Stimulated activated naive CD8-positive, alpha-beta T cell treated with anti-CD3 and anti-CD28 coated beads, Interleukin-15, Interleukin-2, amounts not matched to agents 100 ng/mL and 50 ng/mL, for 24 hours (primary cell): Measurements from ENCODE around the gene KIF12.

ENCODE experiments used
- H3K27ac Mint-ChIP-seq: one replicate; pipeline ENCODE4 v1.8.0; 2021; ENCODE audit warnings: mild to moderate bottlenecking, mixed read lengths
- H3K27me3 Mint-ChIP-seq: one replicate; pipeline ENCODE4 v1.8.0; 2021; ENCODE audit warnings: mixed read lengths
- H3K36me3 Mint-ChIP-seq: one replicate; pipeline ENCODE4 v1.8.0; 2021; ENCODE audit warnings: low read depth, mixed read lengths
- H3K4me1 Mint-ChIP-seq: one replicate; pipeline ENCODE4 v1.8.0; 2021; ENCODE audit warnings: low read depth, mixed read lengths
- H3K4me3 Mint-ChIP-seq: one replicate; pipeline ENCODE4 v1.8.0; 2021; ENCODE audit warnings: mild to moderate bottlenecking, mixed read lengths
- H3K9me3 Mint-ChIP-seq: one replicate; pipeline ENCODE4 v1.8.0; 2021; ENCODE audit warnings: mixed read lengths

Gene KIF12

GRCh38 chr9:114098021-114098935 lies 814 bp downstream of the KIF12 start:
- peaks cover 50% of the 10 kb centered on the region for H3K27me3 Mint-ChIP-seq
- H3K9me3 Mint-ChIP-seq = peaks cover 7% of the 10 kb centered on the region
- no peak overlapping the region for H3K4me3 Mint-ChIP-seq
- no peaks in the 10 kb centered on the region for H3K36me3 Mint-ChIP-seq
- H3K4me1 Mint-ChIP-seq = peaks cover 11% of the 10 kb centered on the region
- no peak overlapping the region for H3K27ac Mint-ChIP-seq

DNA sequence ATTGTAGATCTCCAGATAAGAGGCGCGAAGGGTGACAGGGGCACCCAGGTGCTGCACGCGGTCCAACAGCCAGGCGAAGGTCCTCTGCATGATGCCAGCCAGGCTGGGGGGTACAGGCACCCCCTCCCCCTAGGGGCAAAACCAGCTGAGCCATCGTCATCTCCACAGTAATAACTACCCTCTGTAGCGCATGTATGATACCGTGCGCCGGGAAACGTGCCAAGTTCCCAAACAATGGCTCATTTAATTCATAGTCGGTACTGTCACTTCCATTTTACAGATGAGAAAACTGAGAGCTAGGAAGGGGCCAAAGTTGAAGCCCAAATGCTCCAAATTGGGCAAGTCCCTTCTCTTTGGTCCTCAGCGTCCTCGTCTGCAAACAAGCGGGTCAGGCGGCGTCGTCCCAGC lies 1.5 kb downstream of the KIF12 start:
- Mint-ChIP-seq H3K27ac (no peak overlapping the region), H3K4me1 (peaks cover 11% of the 10 kb centered on the region), H3K27me3 (peaks cover 46% of the 10 kb centered on the region), H3K9me3 (peaks cover 7% of the 10 kb centered on the region), H3K36me3 (no peaks in the 10 kb centered on the region), H3K4me3 (peak overlapping the region; percentile 62)

DNA sequence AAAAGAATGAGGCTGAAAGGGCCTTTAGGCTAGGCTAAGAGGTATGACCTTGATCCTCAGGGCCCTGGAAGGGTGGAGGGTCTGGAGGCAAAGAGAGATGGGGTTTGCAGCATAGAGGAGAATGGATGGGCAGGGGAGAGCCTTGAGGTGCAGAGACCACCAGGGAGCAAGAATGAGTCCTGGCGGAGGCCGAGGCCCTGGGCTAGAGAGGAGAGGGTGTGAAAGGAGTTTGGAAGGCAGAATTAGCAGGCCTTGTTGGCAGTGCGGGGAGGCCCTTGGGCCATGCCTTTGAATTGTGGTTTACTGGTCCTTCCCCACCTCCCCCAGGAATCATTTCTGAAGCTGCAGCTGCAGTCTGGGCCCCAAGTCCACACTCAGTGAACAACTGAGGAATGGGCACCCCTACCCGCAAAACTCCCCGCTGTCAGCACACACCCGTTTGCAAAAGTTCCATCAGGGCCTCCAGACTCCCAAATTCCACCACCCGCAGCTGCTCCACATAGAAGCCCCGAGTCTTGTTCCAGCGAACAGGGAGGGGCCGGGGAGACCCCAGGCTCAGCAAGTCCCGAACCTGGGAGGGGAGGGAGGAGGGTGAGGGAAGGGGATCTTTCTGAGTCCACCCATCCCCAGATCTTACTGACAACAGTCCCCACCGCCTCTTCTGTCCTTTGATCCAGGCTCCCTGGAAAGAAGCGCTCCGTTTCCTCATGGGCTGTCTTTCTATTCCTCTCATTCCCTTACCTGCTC lies 2.1 kb downstream of the KIF12 start:
- no peak overlapping the region for H3K27ac Mint-ChIP-seq
- no peak overlapping the region for H3K4me3 Mint-ChIP-seq
- peaks cover 7% of the 10 kb centered on the region for H3K9me3 Mint-ChIP-seq
- H3K4me1 Mint-ChIP-seq = peaks cover 11% of the 10 kb centered on the region
- no peaks in the 10 kb centered on the region for H3K36me3 Mint-ChIP-seq
- peaks cover 43% of the 10 kb centered on the region for H3K27me3 Mint-ChIP-seq

GRCh38 chr9:114096041-114096511 lies 3.0 kb downstream of the KIF12 start:
- H3K27ac Mint-ChIP-seq = no peak overlapping the region
- no peak overlapping the region for H3K4me3 Mint-ChIP-seq
- peaks cover 38% of the 10 kb centered on the region for H3K27me3 Mint-ChIP-seq
- no peaks in the 10 kb centered on the region for H3K36me3 Mint-ChIP-seq
- peaks cover 11% of the 10 kb centered on the region for H3K4me1 Mint-ChIP-seq
- H3K9me3 Mint-ChIP-seq = no peaks in the 10 kb centered on the region

GRCh38 chr9:114094971-114095370 lies 4.1 kb downstream of the KIF12 start:
- H3K36me3 Mint-ChIP-seq = no peaks in the 10 kb centered on the region
- H3K9me3 Mint-ChIP-seq = no peaks in the 10 kb centered on the region
- no peak overlapping the region for H3K4me3 Mint-ChIP-seq
- H3K4me1 Mint-ChIP-seq = peaks cover 11% of the 10 kb centered on the region
- no peak overlapping the region for H3K27ac Mint-ChIP-seq
- H3K27me3 Mint-ChIP-seq = peaks cover 33% of the 10 kb centered on the region

DNA sequence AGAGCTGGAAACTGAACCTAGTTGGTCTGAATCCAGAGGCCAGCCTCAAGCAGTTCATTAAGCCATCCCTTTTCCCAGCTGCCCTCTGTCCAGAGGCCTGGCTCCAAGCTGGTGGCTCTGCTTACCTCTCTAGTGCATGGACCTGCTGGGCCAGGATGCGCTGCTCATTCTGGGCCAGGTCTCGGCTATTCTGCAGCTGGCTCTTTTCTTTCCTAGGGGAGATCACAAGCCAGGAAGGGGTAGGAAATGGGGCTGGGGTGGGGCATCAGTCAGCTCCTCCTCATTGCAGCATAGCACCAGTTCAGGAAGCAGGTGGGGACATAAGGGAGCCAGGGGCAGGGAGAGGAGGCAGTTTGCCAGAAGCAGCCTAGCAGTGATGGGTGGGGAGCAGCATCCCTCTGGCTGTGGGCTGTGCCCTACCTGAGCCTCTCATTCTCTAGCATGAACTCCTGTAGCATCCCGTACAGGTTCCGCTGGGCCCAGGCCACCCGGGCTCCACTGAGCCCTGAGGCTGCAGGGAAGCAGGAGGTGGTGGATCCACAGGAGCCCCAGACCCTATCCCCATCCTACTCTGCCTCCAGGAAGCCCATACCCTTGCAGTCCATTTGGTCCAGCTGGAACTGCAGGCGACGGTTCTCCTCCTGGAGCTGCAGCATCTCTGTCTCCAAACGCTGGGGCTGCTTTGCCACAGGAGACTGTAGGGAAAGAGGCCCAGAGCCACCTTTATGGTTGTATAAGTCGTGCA lies 5.2 kb downstream of the KIF12 start:
- Mint-ChIP-seq H3K4me1 (peaks cover 11% of the 10 kb centered on the region), H3K4me3 (no peak overlapping the region), H3K27ac (no peak overlapping the region), H3K36me3 (no peaks in the 10 kb centered on the region), H3K9me3 (no peaks in the 10 kb centered on the region), H3K27me3 (peaks cover 28% of the 10 kb centered on the region)

DNA sequence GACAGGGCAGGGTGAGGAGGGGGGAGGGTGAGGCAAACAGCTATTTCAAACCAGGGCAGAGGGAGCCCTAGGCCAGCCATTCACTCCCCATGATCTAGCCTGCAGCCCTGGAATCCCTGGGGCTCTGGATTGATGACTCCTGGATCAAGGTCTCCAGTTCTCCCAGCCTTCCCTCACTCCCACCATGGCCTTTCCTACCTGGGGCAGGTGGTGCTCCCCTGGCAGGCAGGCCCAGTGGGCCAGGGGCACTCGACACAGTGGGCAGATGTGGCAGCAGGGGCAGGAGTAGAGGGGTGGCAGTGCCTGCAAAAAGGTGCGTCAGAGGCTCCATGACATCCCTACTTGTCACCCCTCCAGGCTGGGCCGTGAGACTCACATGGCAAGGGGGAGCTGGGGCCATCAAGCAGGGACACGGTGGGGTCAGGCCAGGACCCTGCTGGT lies 6.0 kb downstream of the KIF12 start:
- Mint-ChIP-seq H3K9me3 (no peaks in the 10 kb centered on the region), H3K27ac (no peak overlapping the region), H3K4me3 (no peak overlapping the region), H3K4me1 (peaks cover 11% of the 10 kb centered on the region), H3K27me3 (peaks cover 27% of the 10 kb centered on the region), H3K36me3 (no peaks in the 10 kb centered on the region)

DNA sequence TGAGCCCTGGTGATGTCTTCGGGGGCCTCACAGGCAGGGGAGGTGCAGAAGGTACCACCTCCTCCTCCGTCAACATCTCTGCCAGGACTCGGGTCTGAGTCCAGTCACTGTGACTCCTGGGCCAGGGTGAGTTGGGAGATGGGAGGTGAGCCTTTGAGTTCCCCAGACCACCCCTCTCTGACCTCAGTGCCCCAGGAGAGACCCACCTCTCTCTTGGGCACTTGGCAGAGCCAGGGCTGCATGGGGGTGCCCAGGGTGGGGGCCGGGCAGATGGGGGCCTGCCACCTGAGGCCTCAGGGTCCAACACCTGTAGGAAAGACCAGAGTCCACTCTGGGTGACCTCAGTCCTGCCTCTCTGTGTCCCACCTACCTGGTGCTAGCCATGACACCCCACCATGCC lies 6.8 kb downstream of the KIF12 start:
- Mint-ChIP-seq H3K36me3 (no peaks in the 10 kb centered on the region), H3K4me1 (peaks cover 7% of the 10 kb centered on the region), H3K4me3 (no peak overlapping the region), H3K9me3 (no peaks in the 10 kb centered on the region), H3K27me3 (peaks cover 22% of the 10 kb centered on the region), H3K27ac (no peak overlapping the region)

- Mint-ChIP-seq H3K4me1 (peaks cover 3% of the 10 kb centered on the region), H3K36me3 (no peaks in the 10 kb centered on the region), H3K9me3 (no peaks in the 10 kb centered on the region), H3K4me3 (no peak overlapping the region), H3K27ac (no peak overlapping the region), H3K27me3 (peaks cover 16% of the 10 kb centered on the region)
These were observed 7.4 kb downstream of the KIF12 start for GRCh38 chr9:114091711-114092110.

- no peaks in the 10 kb centered on the region for H3K9me3 Mint-ChIP-seq
- H3K4me3 Mint-ChIP-seq = no peak overlapping the region
- H3K36me3 Mint-ChIP-seq = no peaks in the 10 kb centered on the region
- no peak overlapping the region for H3K27ac Mint-ChIP-seq
- H3K4me1 Mint-ChIP-seq = no peaks in the 10 kb centered on the region
- peaks cover 8% of the 10 kb centered on the region for H3K27me3 Mint-ChIP-seq
These were observed 8.3 kb downstream of the KIF12 start for GRCh38 chr9:114090798-114091197.

DNA sequence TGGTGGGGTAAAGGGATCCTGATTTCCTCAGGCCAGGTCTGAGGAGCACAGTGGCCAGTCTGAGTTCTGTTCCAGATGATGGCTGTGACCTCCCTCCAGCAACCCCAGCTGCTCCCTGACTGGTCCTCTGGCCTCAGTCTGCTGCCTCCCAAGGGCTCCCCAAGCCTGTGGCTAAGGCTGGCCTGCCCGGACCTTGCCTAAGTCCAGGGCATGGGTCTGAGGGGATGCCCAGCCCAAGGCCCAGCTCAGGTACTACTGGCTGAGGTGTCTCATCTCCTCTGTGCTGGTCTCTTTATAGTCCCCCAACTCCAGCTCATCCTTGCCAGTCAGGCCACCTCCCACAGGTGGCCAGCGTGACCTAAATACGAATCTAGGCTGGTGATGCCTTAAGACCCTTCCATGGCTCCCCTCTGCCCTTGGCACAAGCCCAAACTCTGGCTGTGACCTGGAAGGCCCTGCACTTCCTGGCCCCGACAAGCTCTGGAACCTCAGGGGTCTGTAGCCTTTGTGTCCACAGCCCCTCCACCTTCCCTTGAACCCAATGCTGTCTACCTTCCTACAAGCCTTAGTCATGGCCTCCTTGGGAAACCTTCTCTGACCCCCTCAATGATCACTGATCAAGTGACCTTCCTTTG lies 9.8 kb downstream of the KIF12 start:
- no peaks in the 10 kb centered on the region for H3K9me3 Mint-ChIP-seq
- no peaks in the 10 kb centered on the region for H3K4me1 Mint-ChIP-seq
- H3K36me3 Mint-ChIP-seq = no peaks in the 10 kb centered on the region
- H3K27me3 Mint-ChIP-seq = no peaks in the 10 kb centered on the region
- H3K4me3 Mint-ChIP-seq = no peak overlapping the region
- H3K27ac Mint-ChIP-seq = no peak overlapping the region

DNA sequence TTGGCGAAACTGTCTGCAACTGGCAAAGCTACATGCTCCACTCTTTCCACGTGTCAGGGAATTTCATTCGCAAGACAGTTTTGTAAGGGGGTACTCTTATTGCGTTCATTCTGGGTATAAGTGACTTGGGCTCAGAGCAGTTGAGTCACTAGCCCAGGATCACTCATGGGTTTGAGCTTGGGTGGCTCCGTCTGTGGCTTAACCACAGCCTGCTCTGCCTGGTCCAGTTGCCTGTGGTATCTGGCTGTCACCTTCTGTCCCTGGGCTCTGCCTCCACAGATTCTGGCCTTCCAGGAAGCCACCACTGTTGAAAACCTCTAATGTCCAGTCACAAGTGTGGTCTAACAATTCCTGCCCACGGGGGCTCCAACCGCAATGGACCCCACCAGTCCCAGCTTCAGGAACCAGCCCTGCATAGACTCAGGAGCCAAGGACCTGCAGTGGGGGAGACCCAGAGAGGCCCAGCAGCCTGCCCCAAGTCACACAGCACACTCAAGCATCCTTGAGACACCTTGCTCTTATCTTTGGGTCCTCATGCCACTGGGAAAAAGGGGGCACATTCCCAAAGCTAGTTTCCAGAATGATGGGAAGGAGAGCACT lies 10.4 kb downstream of the KIF12 start:
- Mint-ChIP-seq H3K27ac (no peak overlapping the region), H3K4me3 (no peak overlapping the region), H3K27me3 (no peaks in the 10 kb centered on the region), H3K36me3 (no peaks in the 10 kb centered on the region), H3K9me3 (no peaks in the 10 kb centered on the region), H3K4me1 (no peaks in the 10 kb centered on the region)

DNA sequence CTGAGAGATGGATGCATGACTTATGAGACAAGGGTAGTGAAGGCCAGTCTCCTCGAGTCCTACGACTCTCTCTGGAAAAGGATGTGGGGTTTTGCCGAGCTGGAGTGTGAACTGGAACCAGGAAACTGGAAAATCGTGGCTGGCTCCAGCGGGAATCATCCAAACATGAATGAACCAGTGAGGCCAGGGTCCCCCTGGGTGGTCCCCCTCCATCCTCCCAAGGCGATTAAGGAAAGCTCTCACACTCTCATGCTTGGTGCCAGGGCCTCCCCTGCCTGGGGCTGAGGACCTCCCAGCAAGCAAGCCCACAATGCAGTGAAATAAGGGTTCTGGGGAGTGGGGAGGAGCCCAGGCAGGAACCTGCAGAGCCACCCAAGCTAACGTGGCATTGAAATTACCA lies 11.4 kb downstream of the KIF12 start:
- no peaks in the 10 kb centered on the region for H3K27me3 Mint-ChIP-seq
- no peak overlapping the region for H3K4me3 Mint-ChIP-seq

GRCh38 chr9:114086607-114087006 lies 12.5 kb downstream of the KIF12 start:
- H3K4me3 Mint-ChIP-seq = no peak overlapping the region
- H3K27ac Mint-ChIP-seq = no peak overlapping the region
- no peaks in the 10 kb centered on the region for H3K27me3 Mint-ChIP-seq
- H3K36me3 Mint-ChIP-seq = no peaks in the 10 kb centered on the region
- H3K4me1 Mint-ChIP-seq = no peaks in the 10 kb centered on the region
- no peaks in the 10 kb centered on the region for H3K9me3 Mint-ChIP-seq

More for the DNA sequence above, 11.4 kb downstream of the KIF12 start:
- no peaks in the 10 kb centered on the region for H3K4me1 Mint-ChIP-seq
- H3K9me3 Mint-ChIP-seq = no peaks in the 10 kb centered on the region
- H3K36me3 Mint-ChIP-seq = no peaks in the 10 kb centered on the region
- H3K27ac Mint-ChIP-seq = no peak overlapping the region
